H1 (cell line): Measurements from ENCODE around the gene SLC7A5. TPM values are rescaled to one million over a fixed set of nuclear protein-coding genes. Genes with fewer than 3 reads are reported as not detected.
"Not testable (repeated sequence)": the region's sequence is repeated elsewhere in the genome, so short reads cannot be mapped to it uniquely, and the experiment has no call there.

Experiments
- CTCF ChIA-PET: fragments of 300-600 bp; sonication (Branson Sonifier 250); formaldehyde crosslinking; loops from one replicate; lab custom pipeline; 2021; ENCODE audit not compliant: partially characterized antibody; lab: Charles Lee
- POLR2A ChIA-PET: fragments of 300-600 bp; sonication (Branson Sonifier 250); formaldehyde crosslinking; loops from one replicate; lab custom pipeline; 2021; ENCODE audit warnings: inconsistent platforms; ENCODE audit not compliant: partially characterized antibody; lab: Charles Lee
- DNase-seq, 2 experiments: peaks; one replicate each; pipeline versions ENCODE4 v3.0.0 to v3.0.0-alpha.2; 2010 to 2022; ENCODE audit warnings: low spot score in 2 of 2, low read depth in 1 of 2, mixed read lengths in 1 of 2
- FAIRE-seq: peaks from 2 replicates; lab custom pipeline; 2011; peaks lifted over from hg19 to GRCh38; lab: Jason Lieb, UNC
- H2AFZ ChIP-seq: 2 replicates; pipeline ENCODE4 v1.8.1; 2012; ENCODE audit warnings: low read length, inconsistent platforms
- H2AK5ac ChIP-seq: 2 replicates; pipeline ENCODE4 v1.6.1; 2013; ENCODE audit warnings: low read depth, low read length
- H2BK120ac ChIP-seq: replicated peaks from 2 replicates; pipeline ENCODE3; 2013; ENCODE audit warnings: low read depth, low read length, inconsistent platforms
- H2BK12ac ChIP-seq: 2 replicates; pipeline ENCODE4 v1.6.1; 2013; ENCODE audit warnings: low read depth, low read length
- H2BK15ac ChIP-seq: 2 replicates; pipeline ENCODE4 v1.6.1; 2013; ENCODE audit warnings: low read length
- H2BK20ac ChIP-seq: 2 replicates; pipeline ENCODE4 v1.6.1; 2013; ENCODE audit warnings: low read length
- H2BK5ac ChIP-seq: 2 replicates; pipeline ENCODE4 v1.6.1; 2013; ENCODE audit warnings: low read depth, low read length
- H3K14ac ChIP-seq: 2 replicates; pipeline ENCODE4 v1.6.1; 2013; ENCODE audit warnings: inconsistent platforms; ENCODE audit not compliant: insufficient read length
- H3K18ac ChIP-seq: 2 replicates; pipeline ENCODE4 v1.6.1; 2013; ENCODE audit warnings: low read length; ENCODE audit errors: extremely low read depth
- H3K23ac ChIP-seq: 2 replicates; pipeline ENCODE4 v1.6.1; 2013; ENCODE audit warnings: inconsistent platforms; ENCODE audit not compliant: insufficient read length
- H3K23me2 ChIP-seq: 2 replicates; pipeline ENCODE4 v1.6.1; 2013; ENCODE audit warnings: low read depth, low read length
- H3K27ac ChIP-seq: 2 replicates; pipeline ENCODE4 v1.6.1; 2011; ENCODE audit warnings: low read depth, low read length, inconsistent platforms
- H3K27me3 ChIP-seq, 4 experiments: replicated peaks in 1 of 4; 1 replicate in 1 of 4; 2 replicates in 3 of 4; pipeline versions ENCODE4 v1.6.1 to v1.8.1; 2011 to 2013; ENCODE audit warnings: low read length in 3 of 4, mild to moderate bottlenecking in 3 of 4, inconsistent platforms in 2 of 4, mixed read lengths in 2 of 4, moderate library complexity in 1 of 4; ENCODE audit not compliant: control insufficient read depth in 3 of 4, insufficient read depth in 3 of 4; ENCODE audit errors: extremely low read depth in 1 of 4
- H3K36me3 ChIP-seq, 4 experiments: 2 replicates each; pipeline versions ENCODE4 v1.6.1 to v1.8.1; 2011 to 2013; ENCODE audit warnings: mild to moderate bottlenecking in 4 of 4, low read length in 3 of 4, moderate library complexity in 2 of 4, control low read depth in 1 of 4, inconsistent platforms in 1 of 4; ENCODE audit not compliant: insufficient read depth in 4 of 4, control insufficient read depth in 2 of 4
- H3K4ac ChIP-seq: replicated peaks from 2 replicates; pipeline ENCODE3; 2013; ENCODE audit warnings: low read length, low read depth, mixed read lengths, inconsistent platforms; ENCODE audit not compliant: insufficient read length
- H3K4me1 ChIP-seq, 4 experiments: replicated peaks in 1 of 4; 1 replicate in 1 of 4; 2 replicates in 3 of 4; pipeline versions ENCODE4 v1.6.1 to v1.8.1; 2011 to 2013; ENCODE audit warnings: low read length in 3 of 4, inconsistent platforms in 2 of 4, mixed read lengths in 1 of 4; ENCODE audit not compliant: insufficient read depth in 4 of 4, control insufficient read depth in 3 of 4
- H3K4me2 ChIP-seq, 2 experiments: 2 replicates each; pipeline versions ENCODE4 v1.6.1 to v1.8.1; 2011 to 2013; ENCODE audit warnings: low read depth in 2 of 2, low read length in 2 of 2, control low read depth in 1 of 2, inconsistent platforms in 1 of 2, mild to moderate bottlenecking in 1 of 2; ENCODE audit not compliant: insufficient read depth in 1 of 2
- H3K4me3 ChIP-seq, 4 experiments: fragments of 200-600, 300-600 bp in 1 of 4; sonication (generic), shearing (Covaris generic), sonication (Bioruptor Twin) in 1 of 4; 2 replicates each; pipeline versions ENCODE4 v1.5.1 to v1.8.1; 2011 to 2016; ENCODE audit warnings: low read length in 4 of 4, low read depth in 3 of 4, control low read depth in 2 of 4, inconsistent platforms in 2 of 4, mild to moderate bottlenecking in 2 of 4, mixed read lengths in 1 of 4, moderate library complexity in 1 of 4; ENCODE audit not compliant: insufficient read depth in 2 of 4; ENCODE audit errors: extremely low read depth in 1 of 4
- H3K56ac ChIP-seq: replicated peaks from 2 replicates; pipeline ENCODE3; 2013; ENCODE audit warnings: low read depth, mild to moderate bottlenecking, mixed read lengths, low read length, inconsistent platforms; ENCODE audit not compliant: insufficient read length
- H3K79me1 ChIP-seq: 2 replicates; pipeline ENCODE4 v1.6.1; 2013; ENCODE audit warnings: low read depth, low read length, control low read depth
- H3K79me2 ChIP-seq, 2 experiments: 2 replicates each; pipeline versions ENCODE4 v1.6.1 to v1.8.1; 2012 to 2013; ENCODE audit warnings: low read length in 2 of 2, mild to moderate bottlenecking in 2 of 2, inconsistent platforms in 1 of 2; ENCODE audit not compliant: insufficient read depth in 2 of 2, control insufficient read depth in 1 of 2
- H3K9ac ChIP-seq, 4 experiments: replicated peaks in 1 of 4; 1 replicate in 1 of 4; 2 replicates in 3 of 4; pipeline versions ENCODE4 v1.6.1 to v1.8.1; 2011 to 2013; ENCODE audit warnings: low read depth in 3 of 4, low read length in 3 of 4, control low read depth in 2 of 4, mild to moderate bottlenecking in 2 of 4, moderate library complexity in 2 of 4, inconsistent platforms in 1 of 4; ENCODE audit errors: extremely low read depth in 1 of 4
- H3K9me3 ChIP-seq, 2 experiments: 2 replicates each; pipeline versions ENCODE4 v1.6.1 to v1.8.1; 2012 to 2013; ENCODE audit warnings: mild to moderate bottlenecking in 2 of 2, moderate library complexity in 2 of 2, control low read depth in 1 of 2, inconsistent platforms in 1 of 2, low read depth in 1 of 2, low read length in 1 of 2, mixed read lengths in 1 of 2; ENCODE audit not compliant: insufficient read depth in 2 of 2
- H4K20me1 ChIP-seq, 2 experiments: replicated peaks in 1 of 2; 2 replicates each; pipeline versions ENCODE3 to v1.8.1; 2011 to 2013; ENCODE audit warnings: inconsistent platforms in 2 of 2, low read length in 2 of 2, mild to moderate bottlenecking in 1 of 2; ENCODE audit not compliant: insufficient read depth in 2 of 2, control insufficient read depth in 1 of 2
- H4K5ac ChIP-seq: 2 replicates; pipeline ENCODE4 v1.6.1; 2013; ENCODE audit warnings: low read length, low read depth, mixed read lengths, inconsistent platforms; ENCODE audit not compliant: insufficient read length
- H4K8ac ChIP-seq: 2 replicates; pipeline ENCODE4 v1.8.0; 2013; ENCODE audit warnings: mild to moderate bottlenecking, moderate library complexity, low read length, inconsistent platforms; ENCODE audit not compliant: insufficient read depth; ENCODE audit errors: extremely low read depth
- H4K91ac ChIP-seq: replicated peaks from 2 replicates; pipeline ENCODE3; 2013; ENCODE audit warnings: low read length, mixed read lengths, inconsistent platforms; ENCODE audit not compliant: insufficient read length
- WGBS, 2 experiments: shearing (Covaris generic) in 1 of 2; methylation state at CpG; one replicate each; pipeline versions ENCODE4 v1.1.6 to v1.1.7; 2013 to 2015; ENCODE audit warnings: low lambda C conversion rate in 2 of 2, mixed read lengths in 2 of 2, inconsistent platforms in 1 of 2, low coverage in 1 of 2, missing lambda C conversion rate in 1 of 2; ENCODE audit not compliant: insufficient replicate concordance in 2 of 2, insufficient coverage in 1 of 2, insufficient read length in 1 of 2; ENCODE audit errors: extremely low coverage in 1 of 2, missing lambda C conversion rate in 1 of 2; 5-methylcytosine and 5-hydroxymethylcytosine counted together
- polyA plus RNA-seq, 7 experiments: library from polyadenylated mRNA; depleted of rRNA in 3 of 7; stranded (reverse) in 5 of 7; unstranded in 2 of 7; fragments of >200 nt in 5 of 7; fragments of 200-250 nt in 2 of 7; gene quantifications; 1 replicate in 5 of 7; 2 replicates in 1 of 7; 4 replicates in 1 of 7; pipeline versions ENCODE4 v1.2.1 to v1.2.3, GENCODE V29; 2011 to 2013; ENCODE audit warnings: missing spikeins in 2 of 7, mixed read lengths in 2 of 7
- total RNA-seq: library from RNA; stranded (reverse); fragmentation: NEBNext Ultra II Directional; extraction: Animal tissue kit (Norgen Biotek cat#: 25700); gene quantifications from 2 replicates; pipeline ENCODE4 v1.2.1, GENCODE V29; 2021

Gene SLC7A5
- total and polyA plus RNA-seq, 2 of the 8 experiments (the other 6 are each of a cell fraction or from before 2014, with no cell fraction given) = 68.2 to 341 TPM

DNA sequence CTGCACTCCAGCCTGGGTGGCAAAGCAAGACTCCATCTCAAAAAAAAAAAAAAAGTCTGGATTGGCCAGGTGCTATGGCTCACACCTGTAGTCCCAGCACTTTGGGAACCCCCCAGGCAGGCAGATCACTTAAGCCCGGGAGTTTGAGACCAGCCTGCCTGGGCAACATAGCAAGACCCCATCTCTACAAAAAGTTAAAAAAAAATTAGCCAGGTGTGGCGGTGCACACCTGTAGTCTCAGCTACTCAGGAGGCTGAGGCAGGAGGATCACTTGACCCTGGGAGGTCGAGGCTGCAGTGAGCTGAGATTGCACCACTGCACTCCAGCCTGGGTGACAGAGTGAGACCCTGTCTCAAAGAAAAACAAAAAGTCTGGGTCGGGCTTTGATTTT is 42.9 kb downstream of the SLC7A5 start:
- WGBS, 2 experiments = 87% methylated on average over 4 of the region's 4 CpGs; no CpG with 5 or more reads in 1 of the 2 experiments
- H2BK120ac ChIP-seq, H3K4me2 ChIP-seq, H3K79me2 ChIP-seq, H3K79me1 ChIP-seq, DNase-seq, H3K27ac ChIP-seq, H3K9ac ChIP-seq, H3K23me2 ChIP-seq, H2BK15ac ChIP-seq, H4K91ac ChIP-seq, H2BK12ac ChIP-seq, H3K14ac ChIP-seq, H2BK20ac ChIP-seq, H2AK5ac ChIP-seq, H3K27me3 ChIP-seq, H4K5ac ChIP-seq, H3K18ac ChIP-seq, H3K4me3 ChIP-seq, H2BK5ac ChIP-seq, H3K23ac ChIP-seq, H3K9me3 ChIP-seq, H3K4ac ChIP-seq, FAIRE-seq, H4K20me1 ChIP-seq, H3K56ac ChIP-seq, H2AFZ ChIP-seq, H4K8ac ChIP-seq: not testable (repeated sequence)
- ChIA-PET CTCF (interaction anchor here (1.6 to 8.9 kb wide), 5 partner anchors 10 to 46 kb away, joined by 5 to 74 read pairs (median 13); partner anchors contain the start of gene SLC7A5), POLR2A (interaction anchor here (0.7 to 12.6 kb wide), 13 partner anchors 10 to 49 kb away, joined by 3 to 117 read pairs (median 9); no protein-coding TSS in a partner anchor)
- H3K4me1 ChIP-seq = peaks cover 8 to 62% (median 46%) of the 10 kb centered on the region in 4 experiments
- H3K36me3 ChIP-seq = peaks cover 0 to 14% (median 5%) of the 10 kb centered on the region in 4 experiments; a peak in 3 of 8 replicates

DNA sequence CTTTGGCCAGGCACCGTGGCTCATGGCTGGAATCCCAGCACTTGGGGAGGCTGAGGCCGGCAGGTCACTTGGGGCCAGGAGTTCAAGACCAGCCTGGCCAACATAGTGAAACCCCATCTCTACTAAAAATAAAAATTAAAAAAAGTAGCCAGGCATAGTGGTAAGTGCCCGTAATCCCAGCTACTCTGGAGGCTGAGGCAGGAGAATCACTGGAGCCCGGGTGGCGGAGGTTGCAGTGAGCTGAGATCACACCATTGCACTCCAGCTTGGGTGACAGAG is 43.5 kb downstream of the SLC7A5 start:
- H3K4me2 ChIP-seq, H2AK5ac ChIP-seq, H2BK15ac ChIP-seq, H3K4ac ChIP-seq, H3K23me2 ChIP-seq, H3K79me1 ChIP-seq, H3K18ac ChIP-seq, H3K36me3 ChIP-seq, H2BK120ac ChIP-seq, H3K9ac ChIP-seq, H4K8ac ChIP-seq, DNase-seq, H4K5ac ChIP-seq, H2BK5ac ChIP-seq, H3K9me3 ChIP-seq, H4K20me1 ChIP-seq, FAIRE-seq, H2AFZ ChIP-seq, H3K14ac ChIP-seq, H2BK20ac ChIP-seq, H3K56ac ChIP-seq, H3K27me3 ChIP-seq, H3K23ac ChIP-seq, H4K91ac ChIP-seq, H3K4me3 ChIP-seq, H3K27ac ChIP-seq, H3K79me2 ChIP-seq: not testable (repeated sequence)
- peaks cover 8 to 62% (median 46%) of the 10 kb centered on the region in 4 experiments for H3K4me1 ChIP-seq
- H2BK12ac ChIP-seq = peak overlapping the region; percentile 96; the same call in 1 of the 2 replicates
- ChIA-PET POLR2A (interaction anchor here (0.7 to 12.6 kb wide), 21 partner anchors 9 to 49 kb away, joined by 3 to 117 read pairs (median 7); partner anchors contain the start of gene SLC7A5), CTCF (interaction anchor here (0.6 to 8.9 kb wide), 8 partner anchors 10 to 45 kb away, joined by 3 to 74 read pairs (median 9); partner anchors contain the start of gene SLC7A5)
- 90% methylated on average over 5 of the region's 5 CpGs; no CpG with 5 or more reads in 1 of the 2 experiments for WGBS, 2 experiments
